Measurements from ENCODE around the gene NCF4. TPM values are rescaled to one million over a fixed set of nuclear protein-coding genes. Genes with fewer than 3 reads are reported as not detected.

Gene NCF4
- total and polyA plus RNA-seq, 9 of the 15 experiments (the other 6 are each of a cell fraction or from before 2014, with no cell fraction given), result 0.04 to 0.95 (median 0.33) TPM

DNA sequence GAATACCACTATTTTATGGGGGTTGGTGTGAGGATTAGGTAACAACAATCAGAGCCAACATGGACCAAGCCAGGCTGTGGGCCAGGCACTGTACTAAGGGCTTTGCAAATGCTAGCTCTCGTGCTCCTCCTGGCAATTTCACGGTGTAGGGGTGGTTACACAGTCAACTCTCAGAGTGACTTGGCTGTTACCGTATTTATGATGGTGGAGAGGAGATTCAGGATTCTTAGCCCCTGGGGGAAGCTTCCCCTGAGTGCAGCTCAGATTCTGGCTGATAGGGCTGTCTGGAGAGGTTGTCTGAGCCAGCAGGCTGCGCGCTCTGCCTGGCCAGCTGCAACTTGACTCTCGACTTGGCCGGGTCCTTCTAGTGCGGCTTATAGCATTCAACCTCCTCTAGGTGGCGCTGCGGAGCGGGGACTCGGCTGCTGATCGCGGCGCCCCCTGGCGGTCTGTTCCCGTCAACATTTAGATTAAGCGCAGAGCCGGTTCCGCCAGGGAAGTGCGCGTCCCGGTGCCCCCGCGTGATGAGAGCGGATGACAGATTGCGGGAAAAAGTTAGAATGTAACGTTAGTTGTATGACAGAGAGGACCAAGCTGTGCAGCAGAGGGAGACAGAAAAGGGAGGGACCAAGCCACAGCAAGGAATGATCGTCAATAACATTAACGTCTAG is 4.5 kb upstream of the NCF4 start (continued):
- TF ChIP-seq, protein P1, sequence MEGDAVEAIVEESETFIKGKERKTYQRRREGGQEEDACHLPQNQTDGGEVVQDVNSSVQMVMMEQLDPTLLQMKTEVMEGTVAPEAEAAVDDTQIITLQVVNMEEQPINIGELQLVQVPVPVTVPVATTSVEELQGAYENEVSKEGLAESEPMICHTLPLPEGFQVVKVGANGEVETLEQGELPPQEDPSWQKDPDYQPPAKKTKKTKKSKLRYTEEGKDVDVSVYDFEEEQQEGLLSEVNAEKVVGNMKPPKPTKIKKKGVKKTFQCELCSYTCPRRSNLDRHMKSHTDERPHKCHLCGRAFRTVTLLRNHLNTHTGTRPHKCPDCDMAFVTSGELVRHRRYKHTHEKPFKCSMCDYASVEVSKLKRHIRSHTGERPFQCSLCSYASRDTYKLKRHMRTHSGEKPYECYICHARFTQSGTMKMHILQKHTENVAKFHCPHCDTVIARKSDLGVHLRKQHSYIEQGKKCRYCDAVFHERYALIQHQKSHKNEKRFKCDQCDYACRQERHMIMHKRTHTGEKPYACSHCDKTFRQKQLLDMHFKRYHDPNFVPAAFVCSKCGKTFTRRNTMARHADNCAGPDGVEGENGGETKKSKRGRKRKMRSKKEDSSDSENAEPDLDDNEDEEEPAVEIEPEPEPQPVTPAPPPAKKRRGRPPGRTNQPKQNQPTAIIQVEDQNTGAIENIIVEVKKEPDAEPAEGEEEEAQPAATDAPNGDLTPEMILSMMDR (IDR thresholded peaks at IDR 0.05 in 2 of 3, conservative IDR thresholded peaks at IDR 0.05 in 1 of 3; ENCODE audit: insufficient read depth in 2 of 3, low read depth in 1 of 3, low read length in 3 of 3), result peak; percentile 99 to 100 (median 100)
- TF ChIP-seq, protein P2, sequence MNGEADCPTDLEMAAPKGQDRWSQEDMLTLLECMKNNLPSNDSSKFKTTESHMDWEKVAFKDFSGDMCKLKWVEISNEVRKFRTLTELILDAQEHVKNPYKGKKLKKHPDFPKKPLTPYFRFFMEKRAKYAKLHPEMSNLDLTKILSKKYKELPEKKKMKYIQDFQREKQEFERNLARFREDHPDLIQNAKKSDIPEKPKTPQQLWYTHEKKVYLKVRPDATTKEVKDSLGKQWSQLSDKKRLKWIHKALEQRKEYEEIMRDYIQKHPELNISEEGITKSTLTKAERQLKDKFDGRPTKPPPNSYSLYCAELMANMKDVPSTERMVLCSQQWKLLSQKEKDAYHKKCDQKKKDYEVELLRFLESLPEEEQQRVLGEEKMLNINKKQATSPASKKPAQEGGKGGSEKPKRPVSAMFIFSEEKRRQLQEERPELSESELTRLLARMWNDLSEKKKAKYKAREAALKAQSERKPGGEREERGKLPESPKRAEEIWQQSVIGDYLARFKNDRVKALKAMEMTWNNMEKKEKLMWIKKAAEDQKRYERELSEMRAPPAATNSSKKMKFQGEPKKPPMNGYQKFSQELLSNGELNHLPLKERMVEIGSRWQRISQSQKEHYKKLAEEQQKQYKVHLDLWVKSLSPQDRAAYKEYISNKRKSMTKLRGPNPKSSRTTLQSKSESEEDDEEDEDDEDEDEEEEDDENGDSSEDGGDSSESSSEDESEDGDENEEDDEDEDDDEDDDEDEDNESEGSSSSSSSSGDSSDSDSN (IDR thresholded peaks at IDR 0.05; ENCODE audit: borderline replicate concordance in 1 of 2, low read depth in 2 of 2, low read length in 2 of 2), result no peak
- no peak for TF ChIP-seq HEY1 (CRISPR knock-in tag; IDR thresholded peaks at IDR 0.05; ENCODE audit: borderline replicate concordance)
- TF ChIP-seq CREB1 (IDR thresholded peaks at IDR 0.05), result no peak
- TF ChIP-seq CREB1 (CRISPR knock-in tag; IDR thresholded peaks at IDR 0.05), result 0 out of 2 replicates have a peak, but pooled peaks have one; percentile 24
- TF ChIP-seq, protein P3, sequence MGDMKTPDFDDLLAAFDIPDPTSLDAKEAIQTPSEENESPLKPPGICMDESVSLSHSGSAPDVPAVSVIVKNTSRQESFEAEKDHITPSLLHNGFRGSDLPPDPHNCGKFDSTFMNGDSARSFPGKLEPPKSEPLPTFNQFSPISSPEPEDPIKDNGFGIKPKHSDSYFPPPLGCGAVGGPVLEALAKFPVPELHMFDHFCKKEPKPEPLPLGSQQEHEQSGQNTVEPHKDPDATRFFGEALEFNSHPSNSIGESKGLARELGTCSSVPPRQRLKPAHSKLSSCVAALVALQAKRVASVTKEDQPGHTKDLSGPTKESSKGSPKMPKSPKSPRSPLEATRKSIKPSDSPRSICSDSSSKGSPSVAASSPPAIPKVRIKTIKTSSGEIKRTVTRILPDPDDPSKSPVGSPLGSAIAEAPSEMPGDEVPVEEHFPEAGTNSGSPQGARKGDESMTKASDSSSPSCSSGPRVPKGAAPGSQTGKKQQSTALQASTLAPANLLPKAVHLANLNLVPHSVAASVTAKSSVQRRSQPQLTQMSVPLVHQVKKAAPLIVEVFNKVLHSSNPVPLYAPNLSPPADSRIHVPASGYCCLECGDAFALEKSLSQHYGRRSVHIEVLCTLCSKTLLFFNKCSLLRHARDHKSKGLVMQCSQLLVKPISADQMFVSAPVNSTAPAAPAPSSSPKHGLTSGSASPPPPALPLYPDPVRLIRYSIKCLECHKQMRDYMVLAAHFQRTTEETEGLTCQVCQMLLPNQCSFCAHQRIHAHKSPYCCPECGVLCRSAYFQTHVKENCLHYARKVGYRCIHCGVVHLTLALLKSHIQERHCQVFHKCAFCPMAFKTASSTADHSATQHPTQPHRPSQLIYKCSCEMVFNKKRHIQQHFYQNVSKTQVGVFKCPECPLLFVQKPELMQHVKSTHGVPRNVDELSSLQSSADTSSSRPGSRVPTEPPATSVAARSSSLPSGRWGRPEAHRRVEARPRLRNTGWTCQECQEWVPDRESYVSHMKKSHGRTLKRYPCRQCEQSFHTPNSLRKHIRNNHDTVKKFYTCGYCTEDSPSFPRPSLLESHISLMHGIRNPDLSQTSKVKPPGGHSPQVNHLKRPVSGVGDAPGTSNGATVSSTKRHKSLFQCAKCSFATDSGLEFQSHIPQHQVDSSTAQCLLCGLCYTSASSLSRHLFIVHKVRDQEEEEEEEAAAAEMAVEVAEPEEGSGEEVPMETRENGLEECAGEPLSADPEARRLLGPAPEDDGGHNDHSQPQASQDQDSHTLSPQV (IDR thresholded peaks at IDR 0.05), result peak; percentile 59; the same call in 1 of the 2 replicates
- TF ChIP-seq, protein P4, sequence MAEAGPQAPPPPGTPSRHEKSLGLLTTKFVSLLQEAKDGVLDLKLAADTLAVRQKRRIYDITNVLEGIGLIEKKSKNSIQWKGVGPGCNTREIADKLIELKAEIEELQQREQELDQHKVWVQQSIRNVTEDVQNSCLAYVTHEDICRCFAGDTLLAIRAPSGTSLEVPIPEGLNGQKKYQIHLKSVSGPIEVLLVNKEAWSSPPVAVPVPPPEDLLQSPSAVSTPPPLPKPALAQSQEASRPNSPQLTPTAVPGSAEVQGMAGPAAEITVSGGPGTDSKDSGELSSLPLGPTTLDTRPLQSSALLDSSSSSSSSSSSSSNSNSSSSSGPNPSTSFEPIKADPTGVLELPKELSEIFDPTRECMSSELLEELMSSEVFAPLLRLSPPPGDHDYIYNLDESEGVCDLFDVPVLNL (CRISPR knock-in tag; IDR thresholded peaks at IDR 0.05; ENCODE audit: low read depth), result no peak
- TF ChIP-seq EP400 (IDR thresholded peaks at IDR 0.05), result no peak
- TF ChIP-seq ESRRA (IDR thresholded peaks at IDR 0.05; ENCODE audit: borderline replicate concordance, low read depth), result 0 out of 2 replicates have a peak, but pooled peaks have one; percentile 16
- no peak for TF ChIP-seq HMGN3 (IDR thresholded peaks at IDR 0.05; ENCODE audit: borderline replicate concordance, extremely low read depth, insufficient read length, low read depth, low read length)
- peak in 1 of 2 experiments; percentile 76; a peak in 2 of 4 replicates for TF ChIP-seq MAZ (CRISPR knock-in tag; conservative IDR thresholded peaks at IDR 0.05 in 1 of 2, IDR thresholded peaks at IDR 0.05 in 1 of 2)
- TF ChIP-seq, protein P5, sequence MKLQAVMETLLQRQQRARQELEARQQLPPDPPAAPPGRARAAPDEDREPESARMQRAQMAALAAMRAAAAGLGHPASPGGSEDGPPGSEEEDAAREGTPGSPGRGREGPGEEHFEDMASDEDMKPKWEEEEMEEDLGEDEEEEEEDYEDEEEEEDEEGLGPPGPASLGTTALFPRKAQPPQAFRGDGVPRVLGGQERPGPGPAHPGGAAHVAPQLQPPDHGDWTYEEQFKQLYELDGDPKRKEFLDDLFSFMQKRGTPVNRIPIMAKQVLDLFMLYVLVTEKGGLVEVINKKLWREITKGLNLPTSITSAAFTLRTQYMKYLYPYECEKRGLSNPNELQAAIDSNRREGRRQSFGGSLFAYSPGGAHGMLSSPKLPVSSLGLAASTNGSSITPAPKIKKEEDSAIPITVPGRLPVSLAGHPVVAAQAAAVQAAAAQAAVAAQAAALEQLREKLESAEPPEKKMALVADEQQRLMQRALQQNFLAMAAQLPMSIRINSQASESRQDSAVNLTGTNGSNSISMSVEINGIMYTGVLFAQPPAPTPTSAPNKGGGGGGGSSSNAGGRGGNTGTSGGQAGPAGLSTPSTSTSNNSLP (IDR thresholded peaks at IDR 0.05; ENCODE audit: borderline replicate concordance, low read depth, low read length), result 0 out of 2 replicates have a peak, but pooled peaks have one; percentile 33
- TF ChIP-seq SIN3B (IDR thresholded peaks at IDR 0.05; ENCODE audit: low read depth), result no peak

Data from K562 (cell line).